ENCODE measurements around the gene WDPCP. TPM values are rescaled to one million over a fixed set of nuclear protein-coding genes. Genes with fewer than 3 reads are reported as not detected.
"Not testable (repeated sequence)": the region's sequence is repeated elsewhere in the genome, so short reads cannot be mapped to it uniquely, and the experiment has no call there.

The WDPCP gene
- total RNA-seq, 4 donors from 2014 or later, result 7.1 to 19.9 (median 9.6) TPM

DNA sequence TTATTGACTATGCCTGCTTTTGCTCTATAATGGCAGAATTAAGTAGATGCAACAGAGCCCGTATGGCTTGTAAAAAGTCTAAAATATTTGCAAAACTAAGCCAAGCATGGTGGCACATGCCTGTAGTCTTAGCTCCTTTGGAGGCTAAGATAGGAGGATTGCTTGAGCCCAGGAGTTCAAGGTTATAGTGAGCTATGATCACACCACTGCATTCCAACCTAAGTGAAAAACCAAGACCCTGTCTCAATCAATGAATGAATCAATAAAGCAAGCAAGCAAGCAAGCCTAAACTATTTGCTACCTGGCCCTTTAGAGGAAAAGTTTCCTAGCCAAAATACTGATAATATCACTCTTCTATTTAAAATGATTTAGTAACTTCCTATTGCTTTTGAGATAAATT is 277.7 kb downstream of the WDPCP start:
- 79 to 80% methylated on average over 1 of the region's 1 CpG for WGBS, 2 donors (ENCODE audit: low coverage in 1 of 2)
- peaks cover 0 to 30% (median 2%) of the 10 kb centered on the region in 3 donors for H3K9me3 ChIP-seq
- H3K4me1 ChIP-seq, result no peaks in the 10 kb centered on the region
- H3K36me3 ChIP-seq, result peaks cover 0 to 10% of the 10 kb centered on the region in 2 donors
- no peaks in the 10 kb centered on the region for H3K27me3 ChIP-seq
- no peak overlapping the region for H3K4me3 ChIP-seq
- no peak for ATAC-seq
- TF ChIP-seq, protein P1, sequence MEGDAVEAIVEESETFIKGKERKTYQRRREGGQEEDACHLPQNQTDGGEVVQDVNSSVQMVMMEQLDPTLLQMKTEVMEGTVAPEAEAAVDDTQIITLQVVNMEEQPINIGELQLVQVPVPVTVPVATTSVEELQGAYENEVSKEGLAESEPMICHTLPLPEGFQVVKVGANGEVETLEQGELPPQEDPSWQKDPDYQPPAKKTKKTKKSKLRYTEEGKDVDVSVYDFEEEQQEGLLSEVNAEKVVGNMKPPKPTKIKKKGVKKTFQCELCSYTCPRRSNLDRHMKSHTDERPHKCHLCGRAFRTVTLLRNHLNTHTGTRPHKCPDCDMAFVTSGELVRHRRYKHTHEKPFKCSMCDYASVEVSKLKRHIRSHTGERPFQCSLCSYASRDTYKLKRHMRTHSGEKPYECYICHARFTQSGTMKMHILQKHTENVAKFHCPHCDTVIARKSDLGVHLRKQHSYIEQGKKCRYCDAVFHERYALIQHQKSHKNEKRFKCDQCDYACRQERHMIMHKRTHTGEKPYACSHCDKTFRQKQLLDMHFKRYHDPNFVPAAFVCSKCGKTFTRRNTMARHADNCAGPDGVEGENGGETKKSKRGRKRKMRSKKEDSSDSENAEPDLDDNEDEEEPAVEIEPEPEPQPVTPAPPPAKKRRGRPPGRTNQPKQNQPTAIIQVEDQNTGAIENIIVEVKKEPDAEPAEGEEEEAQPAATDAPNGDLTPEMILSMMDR (IDR thresholded peaks at IDR 0.05), result no peak
- TF ChIP-seq POLR2A (IDR thresholded peaks at IDR 0.05) (no peak), POLR2AphosphoS5 (IDR thresholded peaks at IDR 0.05) (no peak), EP300 (IDR thresholded peaks at IDR 0.05) (no peak)
- no peak overlapping the region for H3K27ac ChIP-seq

DNA sequence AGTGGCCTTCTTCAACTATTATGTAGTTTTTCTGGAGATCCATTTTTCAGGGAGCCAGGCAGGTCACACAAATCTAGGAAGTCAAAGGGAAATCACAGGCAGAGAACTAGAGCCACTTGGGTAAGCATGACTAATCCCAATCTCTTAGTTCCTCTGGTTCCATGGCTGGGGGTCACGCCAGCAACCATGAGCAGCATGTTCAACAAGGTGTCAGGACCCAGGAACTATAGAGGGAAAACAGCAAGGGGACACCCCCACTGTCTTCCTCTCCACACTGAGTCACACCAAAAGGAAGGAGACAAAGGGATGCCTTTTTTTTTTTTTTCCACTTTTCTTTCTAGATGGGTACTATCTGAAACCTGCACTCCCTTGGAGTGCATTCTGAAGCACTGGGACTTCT is 286.8 kb downstream of the WDPCP start:
- Histone ChIP-seq H3K4me1 (no peaks in the 10 kb centered on the region), H3K4me3 (no peak overlapping the region), H3K27ac (no peak overlapping the region), H3K36me3 (peaks cover 0 to 33% of the 10 kb centered on the region in 2 donors), H3K9me3 (peaks cover 0 to 82% (median 6%) of the 10 kb centered on the region in 3 donors), H3K27me3 (no peaks in the 10 kb centered on the region)
- ATAC-seq, result no peak
- 100% methylated on average over 1 of the region's 1 CpG; no CpG with 5 or more reads in 1 of the 2 donors for WGBS, 2 donors (ENCODE audit: low coverage in 1 of 2)
- TF ChIP-seq EP300 (IDR thresholded peaks at IDR 0.05) (no peak), POLR2A (IDR thresholded peaks at IDR 0.05) (no peak), POLR2AphosphoS5 (IDR thresholded peaks at IDR 0.05) (no peak)
- TF ChIP-seq, protein P1 (IDR thresholded peaks at IDR 0.05), result no peak

DNA sequence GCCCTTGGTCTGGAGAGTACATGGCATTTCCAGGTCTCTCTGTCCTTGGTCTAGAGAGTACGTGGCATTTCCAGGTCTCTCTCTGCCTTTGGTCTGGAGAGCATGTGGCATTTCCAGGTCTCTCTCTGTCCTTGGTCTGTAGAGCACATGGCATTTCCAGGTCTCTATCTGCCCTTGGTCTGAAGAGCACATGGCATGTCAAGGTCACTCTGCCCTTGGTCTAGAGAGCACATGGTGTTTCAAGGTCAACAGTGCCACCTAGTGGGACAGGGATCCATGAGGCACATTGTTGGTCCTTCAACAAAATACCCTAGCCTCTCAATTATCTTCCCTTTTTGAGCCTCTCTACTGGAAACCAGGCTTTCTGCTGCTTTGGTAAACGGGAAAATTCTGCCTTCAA is 287.4 kb downstream of the WDPCP start:
- no peak for ATAC-seq
- 86 to 100% methylated on average over 1 to 2 of the region's 2 CpGs for WGBS, 2 donors (ENCODE audit: low coverage in 1 of 2)
- TF ChIP-seq, protein P1 (IDR thresholded peaks at IDR 0.05), result no peak
- no peak for TF ChIP-seq POLR2A (IDR thresholded peaks at IDR 0.05)
- TF ChIP-seq POLR2AphosphoS5 (IDR thresholded peaks at IDR 0.05), result no peak
- no peak for TF ChIP-seq EP300 (IDR thresholded peaks at IDR 0.05)
- Histone ChIP-seq H3K4me1 (no peaks in the 10 kb centered on the region), H3K27me3 (no peaks in the 10 kb centered on the region), H3K36me3 (peaks cover 0 to 33% of the 10 kb centered on the region in 2 donors), H3K9me3 (peaks cover 0 to 88% (median 6%) of the 10 kb centered on the region in 3 donors), H3K4me3 (no peak overlapping the region), H3K27ac (no peak overlapping the region)

DNA sequence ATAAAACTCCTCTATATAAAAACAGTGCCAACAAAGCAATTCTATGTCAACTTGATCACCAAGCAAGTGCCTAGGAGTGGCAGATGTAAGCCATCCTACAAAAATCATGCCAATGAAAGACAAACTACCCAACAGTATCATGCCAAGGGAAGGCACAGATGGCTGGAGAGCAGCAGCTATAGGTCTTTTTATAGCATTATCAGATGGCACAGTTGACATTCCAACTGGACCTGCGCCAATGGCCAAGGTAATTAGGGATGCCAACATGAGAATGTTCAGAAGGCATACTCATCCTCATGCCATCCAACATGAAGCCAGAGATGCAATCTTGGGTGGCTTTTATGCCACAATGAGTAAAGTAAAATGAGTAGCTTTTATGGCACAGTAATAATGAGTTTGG is 300.3 kb downstream of the WDPCP start:
- Histone ChIP-seq H3K4me1 (no peaks in the 10 kb centered on the region), H3K27me3 (no peaks in the 10 kb centered on the region), H3K36me3 (no peaks in the 10 kb centered on the region), H3K9me3 (peaks cover 0 to 47% (median 0%) of the 10 kb centered on the region in 3 donors), H3K27ac (no peak overlapping the region), H3K4me3 (no peak overlapping the region)
- WGBS, 2 donors (ENCODE audit: low coverage in 1 of 2), result 100% methylated on average over 1 of the region's 1 CpG; no CpG with 5 or more reads in 1 of the 2 donors
- ATAC-seq, result no peak
- TF ChIP-seq, protein P1 (IDR thresholded peaks at IDR 0.05), result no peak

DNA sequence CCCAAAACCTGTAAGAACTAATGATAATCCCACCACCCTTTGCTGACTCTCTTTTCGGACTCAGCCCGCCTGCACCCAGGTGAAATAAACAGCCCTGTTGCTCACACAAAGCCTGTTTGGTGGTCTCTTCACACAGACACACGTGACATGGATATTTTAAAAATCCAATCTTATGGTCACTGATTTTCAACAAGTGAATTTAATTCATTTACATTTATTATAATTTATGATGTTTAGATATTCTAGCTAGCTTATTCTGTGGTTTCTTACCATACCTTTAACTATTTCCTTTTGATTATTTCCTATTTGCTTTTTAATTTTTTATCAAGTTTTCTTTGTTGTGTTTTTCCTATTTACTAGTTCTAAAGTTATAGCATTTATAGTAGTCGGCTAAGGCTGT is 301.8 kb downstream of the WDPCP start:
- 96% methylated on average over 4 of the region's 4 CpGs for WGBS, 2 donors (ENCODE audit: low coverage in 1 of 2)
- not testable (repeated sequence) for ATAC-seq, H3K4me1 ChIP-seq

More for the DNA sequence above, 301.8 kb downstream of the WDPCP start:
- not testable (repeated sequence) for H3K36me3 ChIP-seq, H3K27ac ChIP-seq, H3K27me3 ChIP-seq, H3K4me3 ChIP-seq
- H3K9me3 ChIP-seq, result peaks cover 0 to 54% (median 0%) of the 10 kb centered on the region in 3 donors

Data from gastroesophageal sphincter (tissue), 4 donors.